Breast epithelium (tissue), 3 donors: ENCODE results near the gene RAMACL.
A peak's percentile ranks its signal among the peaks of the same experiment; 100 is the strongest.

Experiments used
- POLR2A ChIP-seq: fragments of 450-650 bp; IDR thresholded peaks from one replicate; pipeline ENCODE4 v1.6.1; 2016; ENCODE audit warnings: antibody characterized with exemption, mild to moderate bottlenecking, moderate library complexity
- POLR2AphosphoS5 ChIP-seq, 3 donors: sonication (generic); formaldehyde crosslinking; IDR thresholded peaks; one replicate each; pipeline ENCODE4 v1.6.1; 2017; ENCODE audit warnings: antibody characterized with exemption in 3 of 3
- TF ChIP-seq, protein P1 (sequence below), 3 donors: fragments of 450-650 bp; IDR thresholded peaks; one replicate each; pipeline ENCODE4 v1.5.1; 2016 to 2017; ENCODE audit warnings: antibody characterized with exemption in 3 of 3, mild to moderate bottlenecking in 3 of 3, moderate library complexity in 3 of 3

DNA sequence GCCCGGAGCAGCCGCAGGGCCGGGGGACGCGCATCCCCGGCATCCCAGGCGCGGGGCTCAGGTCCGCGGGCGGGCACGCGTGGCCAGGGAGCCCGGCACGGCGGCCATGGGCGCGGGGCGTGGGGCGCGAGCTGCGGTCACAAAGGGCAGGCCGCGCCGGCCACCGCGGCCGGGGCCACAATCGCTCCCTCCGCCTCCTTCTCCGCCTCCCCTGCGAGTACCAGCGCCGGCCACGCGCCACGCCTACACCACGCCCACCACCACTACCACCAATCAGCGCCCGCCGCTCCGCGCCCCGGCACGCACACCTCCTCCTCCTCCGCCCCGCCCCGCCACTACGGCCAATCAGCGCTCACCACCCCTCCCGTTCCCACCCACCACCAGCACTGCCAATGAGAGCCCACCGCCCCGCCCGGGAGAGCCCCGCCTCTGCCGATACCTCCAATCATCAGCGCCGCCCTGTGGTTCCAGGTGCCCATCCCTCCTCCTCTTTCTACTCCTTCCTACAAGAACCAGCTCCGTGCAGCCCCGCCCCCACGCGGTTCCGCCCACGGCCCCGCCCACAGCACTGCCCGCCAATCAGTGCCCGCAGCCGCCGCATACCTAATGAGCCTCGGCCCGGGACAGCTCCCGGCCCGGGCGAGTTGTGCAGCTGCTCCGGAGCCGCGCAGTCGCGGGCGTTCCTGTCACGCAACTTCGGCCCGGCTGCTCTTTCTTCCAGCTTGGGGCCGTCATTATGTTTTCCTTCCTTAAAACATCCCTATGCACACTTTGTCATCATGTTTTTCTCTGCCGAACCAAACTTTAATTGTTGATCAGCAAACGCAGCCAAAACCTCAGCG lies 40.8 kb upstream of the RAMACL start, which contains the start of gene RPS6KA2:
- TF ChIP-seq POLR2A (peak; percentile 50), POLR2AphosphoS5 (IDR thresholded peaks at IDR 0.05) (peak; percentile 7 to 19 (median 16))
- TF ChIP-seq, protein P1, sequence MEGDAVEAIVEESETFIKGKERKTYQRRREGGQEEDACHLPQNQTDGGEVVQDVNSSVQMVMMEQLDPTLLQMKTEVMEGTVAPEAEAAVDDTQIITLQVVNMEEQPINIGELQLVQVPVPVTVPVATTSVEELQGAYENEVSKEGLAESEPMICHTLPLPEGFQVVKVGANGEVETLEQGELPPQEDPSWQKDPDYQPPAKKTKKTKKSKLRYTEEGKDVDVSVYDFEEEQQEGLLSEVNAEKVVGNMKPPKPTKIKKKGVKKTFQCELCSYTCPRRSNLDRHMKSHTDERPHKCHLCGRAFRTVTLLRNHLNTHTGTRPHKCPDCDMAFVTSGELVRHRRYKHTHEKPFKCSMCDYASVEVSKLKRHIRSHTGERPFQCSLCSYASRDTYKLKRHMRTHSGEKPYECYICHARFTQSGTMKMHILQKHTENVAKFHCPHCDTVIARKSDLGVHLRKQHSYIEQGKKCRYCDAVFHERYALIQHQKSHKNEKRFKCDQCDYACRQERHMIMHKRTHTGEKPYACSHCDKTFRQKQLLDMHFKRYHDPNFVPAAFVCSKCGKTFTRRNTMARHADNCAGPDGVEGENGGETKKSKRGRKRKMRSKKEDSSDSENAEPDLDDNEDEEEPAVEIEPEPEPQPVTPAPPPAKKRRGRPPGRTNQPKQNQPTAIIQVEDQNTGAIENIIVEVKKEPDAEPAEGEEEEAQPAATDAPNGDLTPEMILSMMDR (IDR thresholded peaks at IDR 0.05) = no peak
